ENCODE data around the gene IMMT.

DNA sequence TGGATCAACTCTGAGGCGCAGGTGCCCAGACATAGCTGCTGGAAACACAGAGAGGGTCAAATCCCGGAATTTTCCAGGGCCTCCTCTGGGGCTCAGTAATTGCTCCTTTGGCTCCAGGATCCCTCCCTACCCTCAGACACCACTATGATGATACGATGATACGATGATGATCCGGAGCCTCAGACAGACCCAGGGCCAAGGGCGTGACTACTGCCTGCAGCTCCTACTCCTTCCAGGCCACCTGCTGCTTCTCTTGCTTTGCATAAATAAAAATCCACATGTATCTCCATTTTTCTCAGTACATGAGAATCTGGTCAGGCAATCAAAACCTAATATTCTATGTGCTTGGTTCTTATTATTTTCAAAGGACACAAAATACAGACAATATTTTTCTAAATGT is 37.6 kb upstream of the IMMT start:
- TF ChIP-seq, protein P1, sequence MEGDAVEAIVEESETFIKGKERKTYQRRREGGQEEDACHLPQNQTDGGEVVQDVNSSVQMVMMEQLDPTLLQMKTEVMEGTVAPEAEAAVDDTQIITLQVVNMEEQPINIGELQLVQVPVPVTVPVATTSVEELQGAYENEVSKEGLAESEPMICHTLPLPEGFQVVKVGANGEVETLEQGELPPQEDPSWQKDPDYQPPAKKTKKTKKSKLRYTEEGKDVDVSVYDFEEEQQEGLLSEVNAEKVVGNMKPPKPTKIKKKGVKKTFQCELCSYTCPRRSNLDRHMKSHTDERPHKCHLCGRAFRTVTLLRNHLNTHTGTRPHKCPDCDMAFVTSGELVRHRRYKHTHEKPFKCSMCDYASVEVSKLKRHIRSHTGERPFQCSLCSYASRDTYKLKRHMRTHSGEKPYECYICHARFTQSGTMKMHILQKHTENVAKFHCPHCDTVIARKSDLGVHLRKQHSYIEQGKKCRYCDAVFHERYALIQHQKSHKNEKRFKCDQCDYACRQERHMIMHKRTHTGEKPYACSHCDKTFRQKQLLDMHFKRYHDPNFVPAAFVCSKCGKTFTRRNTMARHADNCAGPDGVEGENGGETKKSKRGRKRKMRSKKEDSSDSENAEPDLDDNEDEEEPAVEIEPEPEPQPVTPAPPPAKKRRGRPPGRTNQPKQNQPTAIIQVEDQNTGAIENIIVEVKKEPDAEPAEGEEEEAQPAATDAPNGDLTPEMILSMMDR (IDR thresholded peaks at IDR 0.05; ENCODE audit: insufficient read depth, low read depth, low read length) = no peak
- TF ChIP-seq EZH2 (IDR thresholded peaks at IDR 0.05; ENCODE audit: insufficient read depth, low read length) = no peak

All from astrocyte (in vitro differentiated cells and primary cell).